HK-2 (cell line): ENCODE data around the gene PRSS12.

Source experiments
- DNase-seq: peaks from one replicate; pipeline ENCODE4 v3.0.0-alpha.2; 2018; ENCODE audit not compliant: unreplicated experiment

Gene PRSS12

DNA sequence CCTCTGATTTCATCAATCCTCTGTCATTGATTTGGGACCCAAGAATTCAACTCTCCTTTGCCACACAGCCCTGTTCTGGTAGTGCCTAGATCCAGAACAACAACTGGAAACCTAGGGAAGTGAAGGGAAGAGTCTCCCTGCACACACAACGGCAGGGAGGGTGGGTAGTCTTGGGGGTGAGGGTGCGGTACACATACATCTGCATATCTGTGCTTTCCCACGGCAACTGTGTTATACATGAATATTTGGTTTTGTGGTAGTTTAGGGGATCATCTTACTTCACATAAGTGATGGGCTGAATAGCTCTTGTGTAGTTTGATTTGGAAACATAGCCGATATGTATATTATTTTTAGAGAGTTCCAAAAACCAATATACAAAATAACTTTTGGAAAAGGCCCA is 3.3 kb upstream of the PRSS12 start:
- no peak for DNase-seq

DNA sequence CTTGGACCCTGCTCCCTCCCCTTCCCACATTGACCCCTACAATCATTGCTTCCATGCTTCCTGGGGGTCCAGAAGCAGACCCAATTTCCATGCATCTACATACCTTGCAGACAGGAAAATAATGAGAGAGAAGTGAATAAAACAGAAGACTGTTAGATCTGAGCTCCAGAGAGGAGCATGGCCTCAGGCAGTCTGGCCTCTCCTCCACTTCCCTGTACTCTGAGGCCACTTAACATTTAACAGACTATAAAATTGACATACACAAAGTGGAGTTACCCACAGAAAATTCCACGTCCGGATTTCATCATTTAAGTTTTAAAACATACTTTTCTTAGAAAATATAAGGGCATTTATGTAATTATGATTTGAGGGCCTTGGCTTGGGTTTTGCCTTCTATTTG is 2.1 kb upstream of the PRSS12 start:
- no peak for DNase-seq

DNA sequence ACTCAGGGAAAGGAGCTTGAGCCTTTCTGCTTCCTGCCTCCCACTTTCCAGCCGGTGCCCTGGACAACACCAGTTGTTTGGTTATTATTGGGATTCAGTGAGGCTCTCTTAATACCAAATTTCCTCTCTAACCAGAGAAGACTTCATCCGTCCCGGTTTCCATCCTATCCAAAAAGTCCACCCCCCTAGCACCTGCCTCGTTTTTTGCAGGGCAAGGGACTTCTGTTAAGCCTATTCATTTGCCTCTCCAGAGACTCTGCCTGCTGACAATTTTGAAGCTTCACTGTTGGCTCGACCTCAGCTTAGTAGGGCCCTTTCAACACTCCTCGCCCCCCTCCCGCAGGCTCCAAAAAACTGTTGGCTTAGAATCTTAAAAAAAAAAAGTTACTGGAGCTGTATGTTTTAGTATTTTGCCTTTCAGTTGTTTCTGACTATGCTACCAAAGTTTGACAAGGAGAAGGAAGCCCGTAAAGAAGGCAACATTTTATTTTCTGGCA is 779 bp upstream of the PRSS12 start:
- DNase-seq, result no peak

DNA sequence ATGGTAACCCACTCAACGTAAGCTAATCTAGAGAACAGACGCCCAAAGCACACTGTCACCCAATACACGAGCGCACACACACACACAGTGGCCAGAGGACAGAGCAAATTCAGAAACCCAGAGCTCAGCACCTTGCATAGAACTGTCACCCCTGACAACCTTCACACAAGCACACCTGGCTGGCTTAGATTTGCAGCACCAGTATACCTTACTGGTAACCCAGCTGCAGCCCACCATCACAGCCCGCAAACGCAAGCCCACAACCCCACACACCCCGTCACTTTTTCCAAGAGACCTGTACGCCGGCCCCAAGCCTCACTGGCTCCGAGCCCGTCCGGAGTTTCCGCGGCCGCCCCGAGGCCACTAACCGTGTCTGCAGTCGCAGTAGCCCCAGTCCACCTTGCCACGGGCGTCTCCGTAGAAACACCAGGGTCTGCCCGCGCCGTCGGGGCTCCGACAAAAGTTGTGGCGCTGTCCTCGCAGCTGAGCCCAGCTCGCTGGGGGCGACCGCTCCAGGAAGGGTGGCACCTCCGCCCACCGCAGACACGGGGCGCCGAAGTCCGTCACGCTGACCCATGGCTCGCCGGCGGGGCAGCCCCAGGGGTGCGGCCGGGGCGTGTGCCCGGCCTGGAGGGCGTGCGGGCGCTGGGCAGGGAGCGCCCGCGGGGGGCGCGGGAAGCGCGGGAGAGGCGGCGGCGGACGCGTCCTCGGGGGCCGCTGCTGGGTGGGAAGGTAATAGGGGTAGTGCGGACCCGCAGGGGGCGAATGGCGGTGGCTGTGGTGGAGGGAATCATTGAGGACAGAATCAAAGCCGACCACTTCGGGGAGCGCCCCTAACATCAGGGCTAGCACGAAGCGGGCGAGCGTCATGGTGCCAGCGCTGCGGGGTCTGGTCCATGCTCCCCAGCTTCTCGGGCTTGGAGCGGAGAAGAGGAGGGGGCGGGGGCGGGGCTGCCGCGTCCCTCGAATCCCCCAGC is 664 bp downstream of the PRSS12 start:
- no peak for DNase-seq

DNA sequence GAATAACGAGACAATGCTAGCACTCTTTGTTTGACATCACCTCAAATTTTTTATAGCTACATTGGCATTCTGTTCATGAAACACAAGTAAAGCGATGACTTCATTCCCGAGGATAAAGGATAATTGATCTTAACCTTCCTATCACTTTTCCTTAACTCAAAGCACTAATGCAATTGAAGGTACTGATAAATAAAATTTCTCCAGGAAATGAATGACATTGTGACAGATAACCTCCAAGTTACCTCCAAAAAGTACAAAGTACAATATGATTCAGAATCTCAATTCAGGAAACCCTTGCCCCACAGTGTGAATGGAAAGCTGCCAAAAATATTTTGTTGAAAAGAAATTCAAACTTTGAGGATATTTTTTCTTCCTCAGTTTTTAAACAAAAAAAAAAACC is 1.8 kb downstream of the PRSS12 start:
- no peak for DNase-seq

DNA sequence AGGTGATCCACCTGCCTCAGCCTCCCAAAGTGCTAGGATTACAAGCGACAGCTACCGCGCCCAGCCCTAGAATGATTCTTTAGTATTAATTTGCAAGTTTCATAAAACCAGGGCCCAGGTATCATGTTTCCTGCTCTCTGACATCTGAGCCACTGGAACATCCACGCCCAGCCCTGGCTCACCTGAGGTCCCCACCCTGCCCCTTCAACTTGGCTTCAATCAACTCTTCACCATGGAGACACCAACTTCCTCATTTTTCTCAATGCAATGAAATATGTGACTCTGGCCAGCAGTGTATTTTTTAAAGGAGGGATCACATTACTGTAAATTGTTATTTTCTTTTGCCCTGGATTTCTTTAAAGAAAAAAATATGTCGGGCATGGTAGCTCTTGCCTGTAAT is 3.9 kb downstream of the PRSS12 start:
- no peak for DNase-seq

DNA sequence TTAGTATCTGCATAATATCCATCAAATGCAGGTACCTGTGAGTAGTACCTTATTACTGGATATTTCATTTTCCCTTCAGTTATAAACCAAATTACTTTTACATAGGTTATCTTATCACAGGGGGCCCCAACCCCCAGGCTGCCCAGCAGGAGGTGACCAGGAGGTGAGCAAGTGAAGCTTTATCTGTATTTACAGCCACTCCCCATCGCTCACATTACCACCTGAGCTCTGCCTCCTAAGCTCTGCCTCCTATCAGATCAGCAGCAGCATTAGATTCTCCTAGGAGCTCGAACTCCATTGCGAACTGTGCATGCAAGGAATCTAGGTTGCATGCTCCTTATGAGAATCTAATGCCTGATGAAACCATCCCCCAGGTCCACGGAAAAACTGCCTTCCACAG is 6.3 kb downstream of the PRSS12 start:
- DNase-seq, result no peak

DNA sequence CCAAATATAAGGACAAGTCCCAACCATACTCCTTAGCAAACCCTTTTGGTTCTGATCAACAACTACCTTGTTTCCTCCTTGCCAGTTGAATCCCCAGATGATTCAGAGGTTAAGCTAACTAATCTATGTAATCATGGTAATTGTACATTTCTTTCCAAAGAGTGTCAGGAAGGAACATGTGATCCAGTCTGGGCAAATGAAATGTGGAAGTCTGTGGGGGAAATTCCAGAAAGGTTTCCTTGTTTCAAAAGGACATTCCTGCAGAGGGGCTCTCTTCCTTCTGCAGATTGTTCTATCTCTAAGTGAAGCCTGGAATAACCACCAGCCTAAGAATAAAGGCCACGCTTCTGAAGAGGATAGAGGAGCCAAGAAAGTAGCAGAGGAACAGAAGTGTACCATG is 7.0 kb downstream of the PRSS12 start:
- DNase-seq, result no peak

DNA sequence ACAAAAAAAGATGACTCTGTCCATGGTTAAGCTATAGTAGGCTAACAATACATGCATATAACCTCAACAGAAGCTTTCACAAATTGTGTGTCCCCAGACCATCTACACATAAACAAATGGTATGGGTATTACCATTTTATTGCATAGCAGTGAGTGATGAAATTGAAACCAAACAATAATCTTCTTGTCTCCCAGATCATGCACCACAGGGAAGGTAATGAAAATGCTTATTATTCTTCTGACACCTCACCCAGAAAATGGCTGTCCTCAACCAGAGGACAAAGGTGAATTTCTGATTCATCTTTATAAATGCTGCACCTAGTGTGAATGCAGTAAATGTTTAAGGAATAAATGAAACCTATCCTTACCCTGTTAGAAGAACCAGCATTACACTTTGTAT is 8.0 kb downstream of the PRSS12 start:
- no peak for DNase-seq

DNA sequence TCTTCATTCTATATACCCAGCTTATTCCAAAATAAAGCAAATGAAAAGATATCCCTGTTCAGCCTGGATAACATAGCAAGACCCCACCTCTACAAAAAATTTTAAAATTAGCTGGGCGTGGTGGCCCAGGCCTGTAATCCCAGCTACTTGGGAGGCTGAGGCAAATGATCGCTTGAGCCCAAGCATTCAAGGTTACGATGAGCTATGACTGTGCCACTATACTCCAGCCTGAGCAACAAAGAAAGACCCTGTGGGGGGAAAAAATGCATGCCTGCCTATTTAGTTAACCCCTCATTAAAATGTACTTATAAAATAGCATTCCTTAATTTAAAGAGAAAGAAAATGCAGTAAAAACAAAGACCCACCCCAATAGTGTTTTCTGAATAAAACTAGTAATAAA is 9.3 kb downstream of the PRSS12 start:
- no peak for DNase-seq

DNA sequence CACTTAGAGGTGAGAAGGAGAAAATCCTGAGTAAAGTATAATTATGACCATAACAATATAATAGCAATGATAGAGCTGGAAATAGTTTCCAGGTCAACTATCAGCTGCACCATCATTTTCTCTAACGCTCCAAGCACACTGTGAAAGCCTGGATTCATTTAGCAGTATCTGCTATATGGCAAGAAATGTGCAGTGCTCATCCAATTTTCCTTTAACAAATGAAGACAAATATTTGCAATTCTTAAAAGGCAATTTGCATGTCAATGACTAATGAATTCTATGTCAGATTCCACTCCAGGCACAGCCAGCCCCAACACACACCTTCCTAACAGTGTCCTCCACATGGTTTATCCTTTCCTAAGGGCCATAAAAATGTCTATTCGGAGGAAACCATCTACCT is 12.7 kb downstream of the PRSS12 start:
- no peak for DNase-seq

DNA sequence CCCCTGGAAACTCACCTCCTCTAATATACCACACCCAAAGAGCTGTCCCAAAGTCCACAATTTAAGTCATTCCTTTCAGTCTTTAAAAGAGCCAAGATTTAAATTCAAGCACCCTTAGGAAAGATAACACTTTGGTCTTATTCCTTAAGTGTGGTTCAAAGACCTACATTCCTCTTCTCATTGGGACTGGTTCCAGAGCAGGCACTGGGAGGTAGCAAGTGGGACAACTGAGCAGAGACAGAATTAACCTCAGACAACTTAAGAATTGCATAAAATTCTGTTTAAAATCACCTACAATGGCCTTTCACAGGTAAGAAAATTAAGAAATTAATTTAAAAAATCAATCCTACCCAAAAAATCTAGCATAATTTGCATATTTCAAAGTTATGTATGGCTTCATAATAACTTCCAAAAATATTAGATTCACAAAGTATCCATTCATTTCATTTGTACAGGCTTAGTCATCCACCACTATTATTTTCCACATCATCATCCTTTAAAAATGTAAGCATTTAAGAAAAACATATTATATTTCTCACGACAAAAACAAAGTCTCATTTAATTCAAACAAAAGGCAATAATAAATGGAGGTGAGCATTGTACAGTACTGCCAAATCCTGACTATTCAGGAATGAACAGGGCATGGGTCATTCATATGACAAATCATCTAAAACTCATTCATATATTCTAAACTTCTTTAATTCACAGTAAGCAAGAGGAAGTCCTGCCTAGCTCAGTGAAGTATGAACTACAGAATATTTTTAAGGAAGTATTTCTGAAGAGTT is 13.6 kb downstream of the PRSS12 start:
- no peak for DNase-seq

DNA sequence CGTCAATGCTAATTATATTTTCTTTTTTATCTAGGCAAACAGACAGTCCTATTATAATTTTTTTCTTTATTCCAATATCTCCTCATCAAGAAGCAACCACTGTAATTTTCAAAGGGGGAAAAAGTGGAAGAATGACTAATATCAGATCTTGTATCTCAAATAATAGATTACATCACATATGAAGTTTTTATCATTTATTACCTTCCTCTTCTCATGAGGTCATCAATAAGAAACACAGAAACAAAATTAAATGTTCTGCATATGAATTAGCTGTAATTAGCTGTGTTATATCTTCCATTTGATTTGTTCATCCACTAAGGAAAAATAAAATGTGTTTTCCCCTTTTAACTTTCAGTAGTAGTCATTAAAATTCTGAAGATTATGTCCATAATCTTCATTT is 14.3 kb downstream of the PRSS12 start:
- no peak for DNase-seq

DNA sequence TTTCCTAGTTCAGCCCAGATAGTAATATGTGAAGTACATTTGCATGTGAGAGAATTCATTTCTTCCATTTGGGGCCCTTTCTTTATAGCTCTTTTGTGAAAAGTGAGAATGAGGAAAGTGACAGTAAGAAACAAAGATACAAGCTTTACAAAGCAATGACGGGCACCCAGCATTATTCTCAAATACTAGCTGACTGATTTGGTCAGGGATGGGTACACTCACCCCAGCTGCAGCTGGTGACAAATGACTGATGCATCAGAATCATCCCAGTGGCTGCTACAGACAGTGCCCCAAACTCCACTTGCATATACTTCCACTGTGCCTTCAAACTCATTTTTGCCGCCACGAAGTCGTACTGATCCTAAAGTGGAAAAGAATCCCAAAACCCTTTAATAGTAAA is 14.8 kb downstream of the PRSS12 start:
- peak; percentile 9 for DNase-seq

DNA sequence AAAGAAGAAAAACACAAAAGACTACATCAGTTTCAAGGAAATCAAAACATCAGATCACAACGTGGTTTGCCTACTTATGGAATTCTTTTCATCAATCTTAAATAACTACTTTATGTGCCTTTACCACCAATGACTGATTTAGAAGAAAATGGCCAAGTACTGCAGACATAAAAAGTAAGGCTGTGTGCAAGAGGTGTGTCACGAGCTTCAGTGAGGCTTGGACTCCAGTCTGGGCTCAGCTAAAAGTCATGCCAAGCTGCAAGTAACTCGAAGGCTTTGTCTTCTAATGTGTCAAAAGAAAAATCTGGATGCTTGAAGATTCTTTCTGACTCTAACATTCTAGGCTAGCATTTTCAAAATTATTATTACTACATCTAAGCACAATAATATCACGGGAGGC is 17.0 kb downstream of the PRSS12 start:
- no peak for DNase-seq

DNA sequence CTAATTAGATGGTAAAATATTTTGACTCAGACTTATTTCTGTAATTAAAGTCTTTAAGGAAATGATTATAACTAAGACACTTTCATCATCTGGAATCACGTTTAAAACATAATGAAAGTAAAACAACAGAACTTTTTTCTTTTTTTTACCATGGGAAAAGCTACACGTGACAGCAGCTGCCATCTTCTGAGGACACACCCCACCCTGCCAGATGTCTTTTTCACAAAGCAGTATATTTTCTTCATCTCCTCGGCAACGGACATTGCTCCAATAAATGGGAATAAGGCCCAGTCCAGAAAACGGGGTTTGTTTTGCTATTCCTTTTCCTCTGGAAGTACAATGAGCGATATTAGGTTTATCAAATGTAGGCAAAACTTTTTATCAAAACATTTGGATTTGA is 17.5 kb downstream of the PRSS12 start:
- DNase-seq, result no peak

DNA sequence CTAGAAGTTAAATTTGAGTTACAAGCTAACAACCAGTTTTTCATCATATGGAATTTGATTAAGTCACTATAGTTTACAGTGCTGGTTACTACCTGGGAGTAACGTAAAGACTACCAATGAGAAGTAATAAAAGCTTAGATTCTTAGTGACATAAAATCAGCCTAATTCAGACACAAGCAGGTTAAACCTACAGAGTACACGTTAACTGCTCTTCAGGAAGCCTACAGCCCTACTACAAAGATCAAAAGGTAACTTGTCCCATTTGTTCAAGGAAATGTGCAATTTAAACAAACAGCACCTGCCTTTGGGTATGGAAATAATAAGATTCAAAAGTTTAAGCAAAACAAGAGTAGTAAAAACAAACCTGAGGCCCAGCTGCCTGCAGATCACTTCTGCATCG is 21.5 kb downstream of the PRSS12 start:
- DNase-seq, result no peak

DNA sequence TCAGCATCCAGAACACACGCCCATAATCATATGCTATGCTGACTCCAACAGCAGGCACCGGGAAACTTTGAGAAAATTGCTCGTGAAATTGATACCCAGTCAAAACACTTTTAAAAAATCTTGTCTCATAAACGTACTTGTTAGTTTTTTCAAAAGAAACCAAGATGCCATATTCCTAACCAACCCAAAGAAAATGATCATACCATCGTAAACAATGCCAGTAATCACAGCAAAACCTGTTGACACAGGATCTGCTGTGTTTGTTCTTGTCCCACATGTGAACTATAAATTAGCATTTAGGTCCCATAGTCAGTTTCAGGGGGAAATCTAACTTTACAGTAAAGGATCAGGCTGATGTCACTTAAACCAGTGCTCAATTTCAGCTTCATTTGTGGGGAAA is 23.0 kb downstream of the PRSS12 start:
- DNase-seq, result no peak

DNA sequence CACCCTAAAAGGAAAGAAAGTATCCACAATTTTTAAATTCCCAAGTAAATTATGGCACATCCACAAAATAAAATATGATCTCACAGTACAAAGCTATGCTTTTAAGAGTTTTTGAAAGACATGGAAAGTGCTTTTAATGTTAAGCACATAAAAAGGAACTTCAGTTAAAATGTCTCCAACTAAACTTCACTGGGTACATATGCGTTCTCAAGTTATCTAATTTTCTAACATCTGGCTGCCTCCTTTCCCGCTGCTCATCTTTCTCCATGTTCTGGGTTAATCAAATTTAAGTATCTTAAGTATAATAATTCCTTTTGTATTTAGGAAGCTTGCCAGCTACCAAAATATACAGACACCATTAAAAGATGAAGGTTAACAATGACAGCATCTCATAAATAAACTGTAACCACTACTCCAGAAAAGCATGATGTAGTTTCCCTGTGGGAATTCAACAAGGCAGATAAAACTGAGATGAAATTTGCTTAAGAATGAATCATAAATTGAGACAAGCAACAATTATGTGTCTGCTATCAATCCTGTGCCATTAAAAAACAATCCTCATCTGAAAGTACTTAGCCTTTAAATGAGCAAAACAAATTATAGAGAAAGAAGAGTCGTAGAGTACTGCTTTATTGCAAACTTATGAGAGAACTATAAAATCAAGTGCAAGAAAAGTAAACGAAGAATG is 25.1 kb downstream of the PRSS12 start:
- DNase-seq, result no peak

DNA sequence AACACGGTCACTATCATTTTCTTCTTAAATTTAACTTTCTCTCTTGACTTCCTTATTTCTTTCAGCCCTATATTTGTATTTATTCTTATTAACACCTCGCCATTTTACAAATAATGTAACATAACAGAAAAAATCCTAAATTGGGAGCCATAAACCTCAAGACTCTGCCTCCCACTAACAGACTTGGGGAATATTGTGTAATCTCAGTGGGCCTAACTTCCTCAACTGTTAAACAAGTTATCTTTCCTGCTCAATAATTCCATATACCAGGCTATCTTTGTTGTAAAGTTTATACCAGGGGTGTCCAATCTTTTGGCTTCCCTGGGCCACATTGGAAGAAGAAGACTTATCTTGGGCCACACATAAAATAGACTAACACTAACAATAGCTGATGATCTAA is 26.2 kb downstream of the PRSS12 start:
- no peak for DNase-seq

DNA sequence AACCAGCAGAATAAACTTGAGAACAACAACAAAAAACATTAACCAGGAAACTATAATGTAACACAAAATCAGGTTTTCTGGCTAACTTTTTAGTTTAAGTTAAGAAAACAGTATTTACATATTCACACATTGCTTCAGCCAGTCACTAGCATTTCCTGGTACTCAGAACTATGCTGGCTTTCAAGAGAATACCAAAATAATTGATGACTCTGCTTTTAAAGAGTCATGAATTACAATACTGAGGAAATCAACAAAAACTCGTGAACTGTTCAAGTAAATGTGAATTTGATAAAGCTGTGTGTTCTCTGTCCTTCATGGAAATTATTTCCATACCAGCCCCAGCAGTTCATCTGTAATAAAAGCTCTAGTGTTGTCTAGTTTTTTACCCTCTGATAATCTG is 27.4 kb downstream of the PRSS12 start:
- DNase-seq, result no peak

DNA sequence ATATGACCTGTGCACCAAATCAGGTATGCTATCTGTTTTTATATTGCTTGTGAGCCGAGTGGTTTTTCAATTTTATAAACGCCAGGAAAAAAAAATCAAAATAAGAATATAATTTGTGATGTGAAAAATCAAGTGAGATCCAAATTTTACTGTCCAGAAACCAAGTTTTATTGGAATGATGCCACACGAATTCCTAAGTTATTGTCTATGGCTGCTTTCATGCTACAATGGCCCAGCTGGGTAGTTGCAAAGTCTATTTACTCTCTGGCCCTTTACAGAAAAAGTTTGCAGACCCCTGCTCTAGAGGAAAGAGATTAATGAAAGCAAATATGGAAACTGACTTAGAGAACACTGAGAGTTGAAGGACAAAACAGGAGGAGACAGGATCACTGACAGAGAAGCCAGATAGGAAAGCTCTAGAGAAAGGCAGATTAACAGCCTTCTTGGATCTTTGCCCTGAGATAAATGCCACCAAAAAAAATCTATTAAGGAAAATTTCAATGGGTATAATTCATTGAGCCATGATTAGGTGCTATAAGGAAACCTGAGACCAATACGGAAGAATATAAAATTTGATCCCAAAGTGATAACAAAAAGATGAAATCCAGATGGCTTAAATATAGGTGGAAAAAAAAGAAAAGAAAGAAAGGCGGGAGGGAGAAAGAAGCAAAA is 29.8 kb downstream of the PRSS12 start:
- no peak for DNase-seq
